Upper lobe of left lung (tissue), 4 donors: ENCODE data around the gene PRKN.

Source experiments
- EP300 ChIP-seq, 4 donors: sonication (generic); formaldehyde crosslinking; IDR thresholded peaks; one replicate each; pipeline ENCODE4 v1.5.1; 2017; ENCODE audit warnings: antibody characterized with exemption in 4 of 4, control low read depth in 2 of 4
- POLR2A ChIP-seq, 4 donors: fragments of 450-650 bp; IDR thresholded peaks; one replicate each; pipeline ENCODE4 v1.5.1; 2016 to 2017; ENCODE audit warnings: antibody characterized with exemption in 4 of 4, mild to moderate bottlenecking in 2 of 4
- TF ChIP-seq, protein P1 (sequence below), 6 experiments: fragments of 450-650 bp in 4 of 6; fragments of 200-600 bp in 2 of 6; sonication (generic) in 2 of 6; IDR thresholded peaks; one replicate each; pipeline ENCODE4 v1.5.1; 2016 to 2019; ENCODE audit warnings: antibody characterized with exemption in 6 of 6

DNA sequence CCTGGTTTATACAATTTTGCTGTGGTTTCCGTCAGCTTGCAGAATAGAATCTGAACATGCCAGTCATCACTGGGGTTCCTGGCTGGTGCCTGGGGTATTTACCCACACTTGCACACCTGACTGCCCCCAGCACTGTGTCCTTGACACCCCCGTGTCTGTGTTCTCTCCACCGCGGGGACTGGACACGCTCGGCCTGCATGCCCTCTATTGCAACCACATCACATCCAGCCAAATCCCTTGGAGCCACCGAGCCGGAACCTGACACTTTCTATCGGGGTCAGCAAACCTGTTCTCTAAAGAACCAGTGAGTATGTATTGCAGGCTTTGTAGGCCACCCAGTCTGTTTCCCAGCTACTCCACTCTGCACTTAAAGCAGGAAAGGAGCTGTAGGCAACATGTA, 527.5 kb downstream of the PRKN start:
- TF ChIP-seq, protein P1, sequence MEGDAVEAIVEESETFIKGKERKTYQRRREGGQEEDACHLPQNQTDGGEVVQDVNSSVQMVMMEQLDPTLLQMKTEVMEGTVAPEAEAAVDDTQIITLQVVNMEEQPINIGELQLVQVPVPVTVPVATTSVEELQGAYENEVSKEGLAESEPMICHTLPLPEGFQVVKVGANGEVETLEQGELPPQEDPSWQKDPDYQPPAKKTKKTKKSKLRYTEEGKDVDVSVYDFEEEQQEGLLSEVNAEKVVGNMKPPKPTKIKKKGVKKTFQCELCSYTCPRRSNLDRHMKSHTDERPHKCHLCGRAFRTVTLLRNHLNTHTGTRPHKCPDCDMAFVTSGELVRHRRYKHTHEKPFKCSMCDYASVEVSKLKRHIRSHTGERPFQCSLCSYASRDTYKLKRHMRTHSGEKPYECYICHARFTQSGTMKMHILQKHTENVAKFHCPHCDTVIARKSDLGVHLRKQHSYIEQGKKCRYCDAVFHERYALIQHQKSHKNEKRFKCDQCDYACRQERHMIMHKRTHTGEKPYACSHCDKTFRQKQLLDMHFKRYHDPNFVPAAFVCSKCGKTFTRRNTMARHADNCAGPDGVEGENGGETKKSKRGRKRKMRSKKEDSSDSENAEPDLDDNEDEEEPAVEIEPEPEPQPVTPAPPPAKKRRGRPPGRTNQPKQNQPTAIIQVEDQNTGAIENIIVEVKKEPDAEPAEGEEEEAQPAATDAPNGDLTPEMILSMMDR (IDR thresholded peaks at IDR 0.05) = no peak
- TF ChIP-seq POLR2A (IDR thresholded peaks at IDR 0.05) (no peak), EP300 (IDR thresholded peaks at IDR 0.05) (no peak)
